Stimulated activated CD8-positive, alpha-beta memory T cell treated with anti-CD3 and anti-CD28 coated beads, Interleukin-15, amount 100 ng/mL, for 1 hour (primary cell): ENCODE data around the gene FCSK.

Experiments
- DNase-seq: peaks from one replicate; pipeline ENCODE4 v3.0.0-alpha.2; 2020; ENCODE audit warnings: low read depth

The FCSK gene

GRCh38 chr16:70480127-70481105, 26.0 kb downstream of the FCSK start:
- no peak for DNase-seq

GRCh38 chr16:70481929-70482536, 27.6 kb downstream of the FCSK start:
- DNase-seq, result no peak

DNA sequence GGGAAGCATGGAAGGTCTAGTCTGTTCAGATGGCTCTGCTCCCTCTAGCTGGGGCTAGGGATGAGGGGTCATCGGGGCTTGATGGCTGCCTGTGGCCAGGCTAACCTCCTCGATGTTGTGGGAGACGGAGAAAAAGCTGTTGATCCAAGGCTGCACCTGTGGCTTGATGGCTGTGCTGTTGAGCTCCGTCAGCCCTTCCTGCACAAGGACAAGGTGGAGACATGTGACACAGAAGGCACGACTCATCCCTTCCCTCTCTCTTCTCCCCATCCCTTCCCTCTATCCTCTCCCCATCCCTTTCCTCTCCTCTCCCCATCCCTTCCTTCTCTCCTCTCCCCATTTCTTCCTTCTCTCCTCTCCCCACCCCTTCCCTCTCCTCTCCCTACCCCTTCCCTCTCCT, 28.2 kb downstream of the FCSK start:
- no peak for DNase-seq

GRCh38 chr16:70483426-70483825, 29.0 kb downstream of the FCSK start:
- DNase-seq, result no peak

GRCh38 chr16:70484867-70485266, 30.5 kb downstream of the FCSK start:
- no peak for DNase-seq

- DNase-seq, result no peak
These were observed 35.9 kb downstream of the FCSK start for GRCh38 chr16:70490261-70490660.

DNA sequence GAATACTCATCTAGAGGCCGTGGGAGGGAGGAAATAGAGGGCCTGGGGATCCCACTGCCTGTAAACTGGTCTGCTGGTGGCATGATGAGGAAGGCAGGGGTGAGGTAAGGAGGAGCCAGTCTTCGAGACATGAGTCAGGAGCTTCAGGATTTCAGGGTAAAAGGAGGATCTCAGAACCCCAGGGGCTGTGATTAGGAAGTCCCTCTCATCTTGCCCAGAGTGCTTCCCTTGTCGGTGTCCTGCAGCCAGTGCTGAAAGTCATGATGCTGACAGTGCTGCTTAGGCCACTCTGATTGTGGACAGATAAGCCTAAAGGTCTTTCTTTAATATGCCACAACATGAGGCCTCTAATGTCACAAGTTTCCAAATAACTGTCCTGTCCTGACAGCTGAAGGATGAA, 39.4 kb downstream of the FCSK start:
- no peak for DNase-seq

- DNase-seq, result no peak
These were observed 39.9 kb downstream of the FCSK start for GRCh38 chr16:70494202-70494770.

GRCh38 chr16:70494777-70495176, 40.4 kb downstream of the FCSK start:
- no peak for DNase-seq

DNA sequence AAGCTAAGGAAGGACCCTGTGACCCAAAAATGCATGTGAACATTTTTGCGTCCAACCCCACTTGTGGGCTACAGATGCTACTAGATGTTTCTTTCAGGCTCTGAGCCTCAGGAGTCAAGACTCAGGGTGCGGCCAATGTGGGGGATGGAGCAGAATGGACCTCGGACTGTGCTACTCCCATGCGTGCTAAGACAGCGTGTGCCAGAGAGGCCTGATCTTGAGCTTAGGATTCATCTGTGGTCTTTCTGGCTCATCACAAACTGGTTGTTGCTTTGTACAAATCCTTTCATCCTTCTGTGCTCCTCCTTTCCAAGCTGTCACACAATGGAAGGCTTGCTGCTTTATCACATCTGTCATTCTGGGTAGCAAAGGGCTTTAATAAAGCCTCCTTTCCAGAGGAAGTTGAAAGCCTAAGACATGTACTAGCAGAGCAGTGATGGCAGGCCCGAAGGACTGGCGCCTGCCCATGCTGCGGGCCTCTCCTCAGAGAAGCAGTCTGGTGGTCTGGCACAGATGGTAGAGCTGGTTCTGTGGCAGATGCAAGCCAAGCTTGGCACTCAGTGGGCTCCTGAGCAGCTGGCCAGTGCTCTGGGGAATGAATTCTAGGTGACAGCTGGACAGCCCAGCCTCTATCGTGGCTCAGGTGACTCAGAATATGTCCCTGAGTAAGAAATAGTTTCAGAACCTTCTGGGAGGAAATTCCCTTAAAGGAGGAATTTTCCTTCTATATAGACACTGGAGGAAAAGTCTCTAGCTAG, 41.2 kb downstream of the FCSK start:
- DNase-seq, result no peak

GRCh38 chr16:70496513-70496912, 42.1 kb downstream of the FCSK start:
- DNase-seq, result no peak

DNA sequence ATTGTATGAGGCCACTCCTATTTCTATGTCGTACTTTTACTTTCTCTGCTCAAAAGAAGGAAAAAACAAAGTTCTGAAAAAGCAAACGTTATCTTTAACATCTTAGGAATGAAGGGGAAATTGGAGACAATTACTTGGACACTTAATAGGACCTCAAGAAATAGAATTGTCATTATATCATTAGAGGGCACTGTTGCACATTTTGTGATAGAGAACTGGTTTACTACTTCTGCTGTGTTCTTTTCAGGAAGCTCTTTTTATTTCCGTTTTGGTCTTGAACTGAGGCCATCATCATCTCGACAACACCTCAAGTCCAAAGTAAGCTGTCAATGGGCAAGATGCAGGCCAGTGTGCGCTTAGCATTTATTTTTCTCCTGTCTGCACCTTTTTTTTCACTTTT, 54.4 kb downstream of the FCSK start:
- DNase-seq, result no peak

DNA sequence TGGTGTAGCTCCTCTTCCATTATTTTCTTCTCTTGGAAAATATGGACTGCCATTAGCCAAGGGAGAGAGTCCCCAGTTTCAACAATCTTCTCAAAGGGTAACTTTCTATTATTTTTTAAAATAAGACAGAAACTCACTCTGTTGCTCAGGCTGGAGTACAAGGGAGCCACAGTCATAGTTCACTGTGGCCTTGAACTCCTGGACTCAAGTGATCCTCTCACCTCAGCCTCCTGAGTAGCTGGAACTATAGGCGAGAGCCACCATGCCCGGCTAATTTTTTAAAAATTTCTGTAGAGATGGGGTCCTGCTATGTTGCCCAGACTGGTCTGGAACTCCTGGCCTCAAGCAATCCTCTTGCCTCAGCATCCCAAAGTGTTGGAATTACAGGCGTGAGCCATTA, 55.8 kb downstream of the FCSK start:
- no peak for DNase-seq

DNA sequence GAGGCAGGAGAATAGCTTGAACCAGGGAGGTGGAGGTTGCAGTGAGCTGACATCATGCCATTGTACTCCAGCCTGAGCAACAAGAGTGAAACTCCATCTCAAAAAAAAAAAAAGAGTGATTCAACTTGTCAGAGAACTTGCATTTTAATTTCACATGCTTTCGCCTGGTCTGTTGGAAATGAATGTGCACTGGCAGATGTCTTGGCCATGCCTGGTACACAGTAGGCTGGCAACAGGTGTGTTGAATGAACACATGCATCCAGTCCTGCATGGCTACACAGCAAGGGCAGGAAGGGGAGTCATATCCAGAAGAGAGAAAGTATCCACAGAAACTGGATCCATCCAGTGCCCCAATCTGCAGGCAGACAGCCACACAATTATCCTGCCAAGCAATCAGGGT, 57.4 kb downstream of the FCSK start:
- DNase-seq, result no peak

- no peak for DNase-seq
These were observed 58.1 kb downstream of the FCSK start for GRCh38 chr16:70512456-70512855.

DNA sequence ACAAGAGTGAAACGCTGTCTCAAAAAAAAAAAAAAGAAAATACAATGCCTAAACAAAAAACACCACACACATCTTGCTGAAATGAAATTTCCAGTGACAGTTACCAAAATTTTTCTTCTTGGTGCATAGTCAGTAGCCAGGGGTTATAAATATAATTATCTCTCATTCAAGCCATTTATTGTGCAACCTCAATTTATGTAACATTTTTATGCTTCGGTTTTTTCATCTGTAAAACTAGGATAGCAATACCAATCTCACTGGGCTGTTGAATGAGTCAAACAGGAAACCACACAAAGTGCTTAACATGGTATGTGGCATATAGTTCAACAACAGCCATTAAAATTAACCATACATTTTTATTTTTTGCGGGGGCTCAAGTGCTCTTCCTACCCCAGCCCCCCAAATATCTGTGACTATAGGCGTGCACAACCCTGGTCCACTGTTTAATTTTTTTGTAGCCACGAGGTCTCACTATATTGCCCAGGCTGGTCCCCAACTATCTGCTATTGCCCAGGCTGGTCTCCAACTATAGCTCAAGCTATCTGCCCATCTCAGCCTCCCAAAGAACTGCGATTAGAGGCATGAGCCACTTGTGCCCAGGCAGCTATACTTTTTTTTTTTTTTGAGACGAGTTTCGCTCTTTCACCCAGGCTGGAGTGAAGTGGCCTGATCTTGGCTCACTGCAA, 66.4 kb downstream of the FCSK start:
- DNase-seq, result no peak

- no peak for DNase-seq
These were observed 68.1 kb downstream of the FCSK start for GRCh38 chr16:70522216-70523075.

GRCh38 chr16:70523076-70523742, 68.8 kb downstream of the FCSK start, which contains the start of gene COG4:
TSS of gene COG4 (minus strand) at chr16:70523554. CDS start at chr16:70523543, 11 bp downstream.
- DNase-seq, result peak; percentile 82

- DNase-seq, result peak; percentile 44
These were observed 69.5 kb downstream of the FCSK start, which contains the start of gene SF3B3 for GRCh38 chr16:70523743-70524398. TSS of gene SF3B3 (plus strand) at chr16:70523816. CDS start at chr16:70526657, 2,841 bp downstream.
